Measurements from ENCODE around the gene PTGDS.

Gene PTGDS

GRCh38 chr9:137026384-137026783, 49.1 kb downstream of the PTGDS start:
- no peak for DNase-seq (ENCODE audit: low spot score)

- DNase-seq (ENCODE audit: low spot score), result no peak
Measured at GRCh38 chr9:137026828-137027227, 49.5 kb downstream of the PTGDS start.

DNA sequence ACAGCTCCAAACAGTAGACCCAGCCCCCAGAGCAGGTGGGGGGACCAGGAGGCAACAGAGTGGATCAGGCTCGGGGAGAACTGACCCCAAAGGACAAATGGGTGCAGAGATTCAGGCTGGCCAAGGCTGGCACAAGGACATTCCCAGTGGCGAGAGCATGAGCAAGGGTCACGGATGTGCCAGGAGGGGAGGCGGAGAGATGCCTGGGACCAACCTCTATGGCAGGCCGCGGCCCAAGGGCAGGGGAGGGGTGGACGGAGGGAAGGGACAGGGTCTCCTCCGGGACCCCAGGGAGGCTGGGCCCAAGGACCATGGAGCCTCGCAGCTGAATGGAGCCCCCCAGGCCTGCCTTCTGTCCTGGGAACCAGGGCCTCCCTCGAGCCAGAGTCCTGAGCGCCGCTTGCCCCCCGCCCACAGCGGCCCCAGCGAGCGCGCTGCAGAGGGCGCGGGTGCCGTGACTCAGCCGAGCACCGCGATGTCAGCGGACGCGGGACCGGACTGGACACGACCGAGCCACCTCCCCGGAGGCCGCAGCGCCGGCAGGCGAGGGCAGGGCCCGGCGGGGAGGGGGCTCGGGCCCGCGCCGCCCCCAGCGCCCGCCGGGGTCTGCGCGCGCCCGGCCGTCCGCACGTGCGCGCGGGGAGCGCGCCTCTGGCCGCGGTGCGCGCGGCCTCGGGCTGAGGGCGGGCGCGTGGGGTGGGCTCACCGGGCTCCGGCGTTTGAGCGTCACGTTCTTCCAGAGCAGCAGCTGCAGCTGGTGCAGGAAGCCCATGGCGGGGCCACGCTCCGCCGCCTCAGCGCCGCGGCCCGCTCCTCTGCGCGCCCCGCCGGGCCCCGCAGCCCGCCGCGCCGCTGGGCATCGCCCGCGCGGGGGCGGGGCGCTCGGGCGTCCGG, 50.3 kb downstream of the PTGDS start, which contains the start of gene ABCA2:
Gene ABCA2, minus strand, starts transcription at position 869 of the 894 bp plus-strand sequence. Its CDS starts 97 bp downstream, at position 772.
- peak; percentile 20 for DNase-seq (ENCODE audit: low spot score)

DNA sequence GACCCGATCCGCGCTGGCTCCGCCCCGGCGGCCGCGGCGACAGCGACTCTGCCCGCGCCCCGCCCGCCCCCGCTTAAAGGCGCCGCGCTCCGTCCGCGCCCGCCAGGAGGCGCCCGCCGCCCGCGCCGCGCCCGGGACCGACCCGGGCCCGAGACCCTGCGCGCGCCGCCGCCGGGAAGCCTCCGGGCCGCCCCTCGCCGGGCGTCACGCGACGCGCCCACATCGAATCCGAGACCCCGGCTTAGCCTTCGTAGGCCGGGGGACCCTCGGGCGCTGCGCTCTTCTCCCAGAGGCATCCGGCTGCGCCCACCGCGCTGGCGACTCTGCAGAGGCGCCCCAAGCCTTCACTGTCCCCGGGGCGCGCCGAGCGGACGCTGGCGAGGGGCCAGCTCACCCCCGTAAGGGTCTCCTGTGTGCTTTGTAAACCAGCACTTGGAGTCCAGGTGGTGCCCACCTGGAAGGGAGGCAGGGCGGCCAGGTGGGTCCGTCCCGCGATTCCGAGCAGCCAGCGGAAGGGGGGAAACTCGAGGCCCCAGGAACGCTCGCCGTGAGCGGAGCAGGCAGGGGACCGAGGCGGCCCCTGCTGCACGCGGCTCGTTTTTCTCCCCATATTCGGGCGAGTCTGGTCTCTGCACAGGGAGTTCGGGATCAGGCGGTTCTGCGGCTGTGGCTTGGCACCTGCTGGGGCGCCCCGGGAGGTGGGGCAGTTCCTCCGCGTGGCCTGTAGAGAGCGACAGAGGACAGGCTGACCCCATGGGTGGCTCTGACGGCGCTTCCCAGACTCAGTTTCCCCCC, 51.2 kb downstream of the PTGDS start:
- peak; percentile 81 for DNase-seq (ENCODE audit: low spot score)

GRCh38 chr9:137029058-137029936, 52.0 kb downstream of the PTGDS start:
- peak; percentile 72 for DNase-seq (ENCODE audit: low spot score)

DNA sequence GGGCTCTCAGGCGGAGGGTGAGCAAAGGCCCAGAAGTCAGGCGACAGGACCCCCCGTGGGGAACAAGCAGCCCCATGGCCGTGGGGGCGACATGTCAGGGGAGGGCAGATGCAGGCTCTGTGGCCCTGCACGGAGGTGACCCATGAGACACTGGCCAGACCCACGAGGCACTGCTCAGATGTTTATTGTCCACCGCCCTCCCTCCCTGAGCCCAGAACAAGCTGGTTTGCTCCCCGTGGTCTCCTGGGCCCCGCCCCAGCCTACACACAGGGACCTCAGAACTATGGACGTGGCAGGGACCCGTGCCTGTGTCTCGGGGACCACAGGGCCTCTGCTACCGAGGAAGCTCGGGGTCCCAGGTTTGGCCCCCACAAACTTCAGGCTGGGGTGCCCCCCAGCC, 52.7 kb downstream of the PTGDS start:
- no peak for DNase-seq (ENCODE audit: low spot score)

DNA sequence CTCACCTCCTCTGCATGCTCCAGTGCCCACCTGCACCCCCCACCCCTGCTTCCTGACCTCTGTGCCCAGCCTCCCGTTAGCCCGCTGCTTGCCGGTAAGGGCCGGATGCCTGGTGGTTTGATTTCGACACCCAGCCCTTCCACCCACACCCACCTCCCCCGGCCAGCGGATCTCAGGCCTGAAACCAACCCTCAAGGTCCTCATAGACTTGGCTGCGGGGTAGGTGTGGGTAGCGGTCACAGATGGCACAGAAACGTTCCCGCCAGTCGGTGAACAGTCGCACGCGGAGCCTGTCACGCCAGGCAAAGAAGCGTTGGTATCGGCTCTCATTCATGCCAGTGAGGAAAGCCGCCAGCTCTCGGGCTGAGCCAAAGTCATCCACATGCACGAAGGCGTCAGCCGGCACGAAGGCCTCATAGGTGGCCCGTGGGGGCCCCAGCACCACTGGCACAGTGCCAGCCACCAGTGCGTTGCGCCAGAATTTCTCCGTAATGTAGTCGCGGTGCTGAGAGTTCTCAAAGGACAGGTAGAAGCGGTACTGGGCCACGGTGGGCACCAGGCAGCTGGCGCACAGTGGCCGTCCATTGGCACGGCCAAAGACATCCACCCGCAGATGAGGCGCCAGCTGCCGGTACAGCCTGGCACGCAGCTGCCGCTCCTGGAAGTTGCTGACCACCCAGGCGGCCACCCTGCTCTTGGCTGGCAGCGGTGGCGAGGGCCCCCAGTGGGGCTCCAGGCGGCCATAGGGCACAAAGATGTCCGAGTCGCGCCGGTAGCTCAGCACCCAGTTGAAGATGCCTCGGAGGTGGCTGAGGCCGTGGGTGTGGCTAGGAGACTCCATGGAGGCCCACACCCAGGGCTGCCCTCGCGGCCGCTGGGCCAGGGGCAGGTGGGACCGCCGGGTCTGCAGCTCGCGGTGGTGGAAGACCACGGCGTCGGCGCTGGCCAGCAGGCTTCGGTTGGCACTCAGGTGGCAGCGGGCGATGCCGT, 53.5 kb downstream of the PTGDS start:
- no peak for DNase-seq (ENCODE audit: low spot score)

Measured in LoVo (cell line).